IMR-90 (cell line): Measurements from ENCODE around the gene SMIM44. TPM values are rescaled to one million over a fixed set of nuclear protein-coding genes. Genes with fewer than 3 reads are reported as not detected.

Source experiments
- ATAC-seq: fragments of 200-7000 bp; cut with Tn5 transposase; 2 replicates; pipeline ENCODE4 v1.9.1; 2020; ENCODE audit warnings: low read depth, mild to moderate bottlenecking, moderate library complexity
- BruUV-seq: library from RNA; stranded (reverse); fragments of 400-500 nt; replicated peaks from 2 replicates; lab custom pipeline; 2021; lab: Mats Ljungman, UMichigan
- CTCF ChIA-PET: fragments of 300-600 bp; formaldehyde crosslinking; extraction: SDS; loops from one replicate; lab custom pipeline; 2021; ENCODE audit warnings: antibody characterized with exemption; lab: Yijun Ruan, JAX
- POLR2A ChIA-PET: fragments of 300-600 bp; sonication (Branson Sonifier 250); formaldehyde crosslinking; loops from one replicate; lab custom pipeline; 2022; ENCODE audit warnings: antibody characterized with exemption; ENCODE audit not compliant: unreplicated experiment; lab: Charles Lee
- DNase-seq: peaks from one replicate; pipeline ENCODE4 v3.0.0; 2013
- H2AFZ ChIP-seq: replicated peaks from 2 replicates; pipeline ENCODE3; 2013; ENCODE audit warnings: low read length, mild to moderate bottlenecking; ENCODE audit not compliant: poor library complexity
- H2AK5ac ChIP-seq: 2 replicates; pipeline ENCODE4 v1.6.1; 2013; ENCODE audit warnings: low read depth, low read length, inconsistent platforms
- H2AK9ac ChIP-seq: replicated peaks from 2 replicates; pipeline ENCODE3; 2013; ENCODE audit warnings: mild to moderate bottlenecking, low read depth, low read length, moderate library complexity; ENCODE audit not compliant: poor library complexity
- H2BK120ac ChIP-seq: 2 replicates; pipeline ENCODE4 v1.6.1; 2013; ENCODE audit warnings: low read depth, low read length, inconsistent platforms
- H2BK15ac ChIP-seq: 3 replicates; pipeline ENCODE4 v1.6.1; 2013; ENCODE audit warnings: low read depth, low read length, inconsistent platforms
- H2BK20ac ChIP-seq: 2 replicates; pipeline ENCODE4 v1.6.1; 2013; ENCODE audit warnings: low read depth, mild to moderate bottlenecking, inconsistent platforms, low read length, moderate library complexity
- H2BK5ac ChIP-seq: 2 replicates; pipeline ENCODE4 v1.6.1; 2013; ENCODE audit warnings: mild to moderate bottlenecking, low read depth, low read length, inconsistent platforms; ENCODE audit not compliant: poor library complexity, severe bottlenecking
- H3K14ac ChIP-seq: replicated peaks from 2 replicates; pipeline ENCODE4 v1.6.1; 2013; ENCODE audit warnings: low read depth, low read length, inconsistent platforms
- H3K18ac ChIP-seq: 2 replicates; pipeline ENCODE4 v1.6.1; 2013; ENCODE audit warnings: low read depth, low read length, control low read depth
- H3K23ac ChIP-seq: 2 replicates; pipeline ENCODE4 v1.6.1; 2013; ENCODE audit warnings: low read depth, low read length, inconsistent platforms
- H3K27ac ChIP-seq: 2 replicates; pipeline ENCODE4 v1.5.1; 2013; ENCODE audit warnings: mild to moderate bottlenecking, control low read depth, low read length; ENCODE audit not compliant: insufficient read depth
- H3K27me3 ChIP-seq: 2 replicates; pipeline ENCODE4 v1.6.1; 2013; ENCODE audit warnings: low read length; ENCODE audit not compliant: control insufficient read depth, insufficient read depth
- H3K36me3 ChIP-seq: 2 replicates; pipeline ENCODE4 v1.6.1; 2013; ENCODE audit warnings: low read length, mixed read lengths; ENCODE audit not compliant: control insufficient read depth, insufficient read depth
- H3K4ac ChIP-seq: 2 replicates; pipeline ENCODE4 v1.6.1; 2013; ENCODE audit warnings: low read depth, low read length, inconsistent platforms
- H3K4me1 ChIP-seq: 2 replicates; pipeline ENCODE4 v1.6.1; 2013; ENCODE audit warnings: low read length, mixed read lengths; ENCODE audit not compliant: control insufficient read depth, insufficient read depth
- H3K4me2 ChIP-seq: 2 replicates; pipeline ENCODE4 v1.6.1; 2013; ENCODE audit warnings: low read depth, mild to moderate bottlenecking, control low read depth, low read length, moderate library complexity
- H3K4me3 ChIP-seq: 2 replicates; pipeline ENCODE4 v1.5.1; 2013; ENCODE audit warnings: low read depth, mild to moderate bottlenecking, control low read depth, low read length, moderate library complexity; ENCODE audit not compliant: insufficient read depth
- H3K56ac ChIP-seq: 2 replicates; pipeline ENCODE4 v1.6.1; 2013; ENCODE audit warnings: low read length, inconsistent platforms; ENCODE audit not compliant: insufficient read depth; ENCODE audit errors: extremely low read depth
- H3K79me1 ChIP-seq, 2 experiments: 2 replicates each; pipeline ENCODE4 v1.6.1; 2013; ENCODE audit warnings: low read length in 2 of 2, inconsistent platforms in 1 of 2, low read depth in 1 of 2
- H3K9ac ChIP-seq: 2 replicates; pipeline ENCODE4 v1.6.1; 2013; ENCODE audit warnings: low read depth, low read length, control low read depth
- H3K9me1 ChIP-seq: 2 replicates; pipeline ENCODE4 v1.6.1; 2013; ENCODE audit warnings: low read length, inconsistent platforms; ENCODE audit not compliant: insufficient read depth
- H3K9me3 ChIP-seq: 2 replicates; pipeline ENCODE4 v1.6.1; 2013; ENCODE audit warnings: low read length; ENCODE audit not compliant: control insufficient read depth, insufficient read depth
- H4K20me1 ChIP-seq: 2 replicates; pipeline ENCODE4 v1.6.1; 2013; ENCODE audit warnings: low read length, inconsistent platforms; ENCODE audit not compliant: insufficient read depth
- H4K5ac ChIP-seq: 2 replicates; pipeline ENCODE4 v1.6.1; 2013; ENCODE audit warnings: mild to moderate bottlenecking, low read depth, low read length, control low read depth
- H4K8ac ChIP-seq, 2 experiments: 2 replicates each; pipeline ENCODE4 v1.6.1; 2013; ENCODE audit warnings: low read depth in 2 of 2, low read length in 2 of 2, control low read depth in 1 of 2, inconsistent platforms in 1 of 2
- H4K91ac ChIP-seq: 2 replicates; pipeline ENCODE4 v1.6.1; 2013; ENCODE audit warnings: low read depth, low read length, inconsistent platforms; ENCODE audit not compliant: insufficient read depth
- CEBPB ChIP-seq: IDR thresholded peaks from 2 replicates; pipeline ENCODE4 v1.6.1; 2012; ENCODE audit warnings: low read depth, low read length, improper control_type of control experiment
- CHD1 ChIP-seq: IDR thresholded peaks from 2 replicates; pipeline ENCODE4 v1.6.1; 2012; ENCODE audit warnings: low read depth, low read length, improper control_type of control experiment
- MXI1 ChIP-seq: IDR thresholded peaks from 2 replicates; pipeline ENCODE4 v1.6.1; 2012; ENCODE audit warnings: low read depth, mild to moderate bottlenecking, low read length, moderate library complexity, borderline replicate concordance
- WGBS, 2 experiments: methylation state at CpG; one replicate each; pipeline versions ENCODE4 v1.1.5 to v1.1.7; 2013; ENCODE audit warnings: missing lambda C conversion rate in 2 of 2; ENCODE audit not compliant: insufficient read length in 1 of 2; ENCODE audit errors: extremely low coverage in 2 of 2; 5-methylcytosine and 5-hydroxymethylcytosine counted together
- dilution Hi-C: fragments of 300-500 bp; cut with HindIII; formaldehyde crosslinking; loops from one replicate; pipeline ENCODE4 v1.14.3; 2018; ENCODE audit warnings: low sequenced_read_pairs; ENCODE audit not compliant: unreplicated experiment
- in situ Hi-C: fragments of 300-500 bp; cut with MboI; formaldehyde crosslinking; loops from 3 replicates; pipeline ENCODE4 v1.14.3; 2019; ENCODE audit warnings: low sequenced_read_pairs, inconsistent platforms, mixed read lengths
- intact Hi-C: fragments of 100-400 bp; cut with micrococcal nuclease; formaldehyde crosslinking; loops from 2 replicates; pipeline ENCODE4 v1.10.0; 2022
- polyA plus RNA-seq, 3 experiments: library from polyadenylated mRNA; depleted of rRNA; stranded (reverse); fragments of >200 nt; gene quantifications; 2 replicates each; pipeline ENCODE4 v1.2.3, GENCODE V29; 2012; ENCODE audit warnings: low replicate concordance in 1 of 3
- total RNA-seq: library from RNA; depleted of rRNA; stranded (reverse); fragments of >200 nt; gene quantifications from 2 replicates; pipeline ENCODE4 v1.2.3, GENCODE V29; 2012

The SMIM44 gene
- total and polyA plus RNA-seq, 2 of the 4 experiments (the other 2 are of a cell fraction): not detected

- Histone ChIP-seq H3K36me3 (peaks cover 27% of the 10 kb centered on the region), H2AK5ac (no peak overlapping the region), H3K23ac (no peak overlapping the region), H3K79me1 (peaks cover 0 to 11% of the 10 kb centered on the region in 2 experiments; a peak in 2 of 4 replicates), H2AK9ac (no peak overlapping the region), H4K5ac (no peak overlapping the region), H3K27ac (no peak overlapping the region), H2AFZ (no peak overlapping the region), H3K4ac (no peak overlapping the region), H3K9me3 (no peaks in the 10 kb centered on the region), H4K8ac (no peak overlapping the region), H2BK20ac (no peak overlapping the region), H2BK15ac (no peak overlapping the region), H3K14ac (no peak overlapping the region), H2BK5ac (no peak overlapping the region), H3K27me3 (no peaks in the 10 kb centered on the region), H3K4me3 (no peak overlapping the region), H3K4me2 (no peak overlapping the region), H3K9me1 (no peaks in the 10 kb centered on the region), H3K9ac (no peak overlapping the region), H3K18ac (no peak overlapping the region), H3K4me1 (no peaks in the 10 kb centered on the region), H3K56ac (no peak overlapping the region), H4K20me1 (no peaks in the 10 kb centered on the region), H2BK120ac (no peak overlapping the region), H4K91ac (no peak overlapping the region)
- ATAC-seq (no peak), DNase-seq (no peak)
- WGBS, 2 experiments: 97% methylated on average over 5 of the region's 45 CpGs; no CpG with 5 or more reads in 1 of the 2 experiments
- ChIA-PET POLR2A (no interaction called here), CTCF (no interaction called here)
- intact Hi-C loops: no loop called here
- TF ChIP-seq MXI1 (no peak), CHD1 (no peak), CEBPB (no peak)
- dilution Hi-C loops: no loop called here
- in situ Hi-C loops: loop anchor here (25.0 kb wide), 1 partner anchor 530 kb away; no protein-coding TSS in a partner anchor
- BruUV-seq: no TSS peak
Observed at GRCh38 chr19:3492131-3492839, 9.0 kb upstream of the SMIM44 start.
